ENCODE measurements around the gene LITAF.
A peak's percentile ranks its signal among the peaks of the same experiment; 100 is the strongest.

Gene LITAF

DNA sequence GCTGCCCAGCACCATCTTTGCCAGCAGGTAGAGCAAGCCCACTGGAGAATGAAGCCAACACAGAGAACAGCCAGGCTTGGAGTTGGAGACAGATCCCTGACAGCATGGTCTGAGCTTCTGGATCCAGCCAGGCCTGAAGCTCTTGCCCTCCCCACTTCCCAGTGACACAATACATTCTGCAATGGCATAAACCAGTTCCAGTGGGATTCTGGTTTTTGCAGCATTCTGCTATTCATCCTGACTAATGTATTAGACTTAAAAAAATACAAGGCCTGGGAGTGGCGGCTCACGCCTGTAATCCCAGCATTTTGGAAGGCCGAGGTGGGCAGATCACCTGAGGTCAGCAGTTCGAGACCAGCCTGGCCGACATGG, 40.6 kb upstream of the LITAF start:
- TF ChIP-seq, protein P1, sequence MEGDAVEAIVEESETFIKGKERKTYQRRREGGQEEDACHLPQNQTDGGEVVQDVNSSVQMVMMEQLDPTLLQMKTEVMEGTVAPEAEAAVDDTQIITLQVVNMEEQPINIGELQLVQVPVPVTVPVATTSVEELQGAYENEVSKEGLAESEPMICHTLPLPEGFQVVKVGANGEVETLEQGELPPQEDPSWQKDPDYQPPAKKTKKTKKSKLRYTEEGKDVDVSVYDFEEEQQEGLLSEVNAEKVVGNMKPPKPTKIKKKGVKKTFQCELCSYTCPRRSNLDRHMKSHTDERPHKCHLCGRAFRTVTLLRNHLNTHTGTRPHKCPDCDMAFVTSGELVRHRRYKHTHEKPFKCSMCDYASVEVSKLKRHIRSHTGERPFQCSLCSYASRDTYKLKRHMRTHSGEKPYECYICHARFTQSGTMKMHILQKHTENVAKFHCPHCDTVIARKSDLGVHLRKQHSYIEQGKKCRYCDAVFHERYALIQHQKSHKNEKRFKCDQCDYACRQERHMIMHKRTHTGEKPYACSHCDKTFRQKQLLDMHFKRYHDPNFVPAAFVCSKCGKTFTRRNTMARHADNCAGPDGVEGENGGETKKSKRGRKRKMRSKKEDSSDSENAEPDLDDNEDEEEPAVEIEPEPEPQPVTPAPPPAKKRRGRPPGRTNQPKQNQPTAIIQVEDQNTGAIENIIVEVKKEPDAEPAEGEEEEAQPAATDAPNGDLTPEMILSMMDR (IDR thresholded peaks at IDR 0.05; ENCODE audit: control insufficient read depth, insufficient read depth, low read depth, low read length, missing control alignments), result no peak
- DNase-seq (ENCODE audit: low read depth), result no peak
- H3K4me3 ChIP-seq (ENCODE audit: control insufficient read depth, low read depth, low read length), result no peak overlapping the region

DNA sequence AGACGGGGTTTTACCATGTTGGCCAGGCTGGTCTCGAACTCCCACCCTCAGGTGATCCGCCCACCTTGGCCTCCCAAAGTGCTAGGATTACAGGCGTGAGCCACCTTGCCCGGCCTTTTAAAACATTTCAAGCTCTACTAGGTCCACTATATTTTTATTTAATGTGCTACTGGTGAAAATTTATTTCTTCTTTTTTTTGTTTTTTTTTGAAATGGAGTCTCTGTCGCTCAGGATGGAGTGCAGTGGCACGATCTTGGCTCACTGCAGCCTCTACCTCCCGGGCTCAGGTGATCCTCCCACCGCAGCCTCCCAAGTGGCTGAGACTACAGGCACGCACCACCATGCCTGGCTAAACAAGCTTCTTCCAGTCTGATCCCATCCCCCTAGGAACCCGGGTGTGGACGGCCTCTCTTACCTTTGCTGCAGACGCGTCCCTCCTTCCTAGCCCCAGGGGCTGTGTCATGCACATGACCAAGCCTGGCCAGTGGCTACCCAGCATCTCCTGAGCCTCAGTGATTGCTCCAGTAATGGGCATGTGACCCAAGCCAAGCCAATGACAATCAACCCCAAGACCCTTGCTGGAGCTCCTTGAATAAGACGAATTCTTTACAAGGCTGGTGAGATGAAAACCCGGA, 40.1 kb upstream of the LITAF start:
- DNase-seq (ENCODE audit: low read depth), result no peak
- TF ChIP-seq, protein P1 (IDR thresholded peaks at IDR 0.05; ENCODE audit: control insufficient read depth, insufficient read depth, low read depth, low read length, missing control alignments), result no peak
- H3K4me3 ChIP-seq (ENCODE audit: control insufficient read depth, low read depth, low read length), result no peak overlapping the region

DNA sequence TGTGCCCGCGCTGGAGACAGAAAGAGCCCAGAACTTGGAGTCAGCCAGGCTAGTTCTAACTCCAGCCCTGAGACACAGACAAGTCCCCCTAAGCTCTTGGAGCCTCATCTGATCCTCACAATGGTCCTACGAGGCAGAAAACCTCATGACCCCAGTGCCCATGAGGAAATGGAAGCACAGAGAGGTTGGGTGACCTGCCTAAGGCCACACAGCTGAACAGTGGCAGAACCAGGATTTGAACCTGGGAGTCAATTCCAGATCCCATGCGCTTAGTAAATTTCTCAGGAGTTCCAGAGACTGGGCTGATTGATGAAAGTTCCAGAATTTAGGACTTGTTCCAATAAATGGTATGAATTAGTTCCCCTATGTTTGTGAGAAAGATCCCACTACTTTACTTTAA, 39.0 kb upstream of the LITAF start:
- DNase-seq (ENCODE audit: low read depth), result no peak
- TF ChIP-seq, protein P1 (IDR thresholded peaks at IDR 0.05; ENCODE audit: control insufficient read depth, insufficient read depth, low read depth, low read length, missing control alignments), result no peak
- H3K4me3 ChIP-seq (ENCODE audit: control insufficient read depth, low read depth, low read length), result no peak overlapping the region

DNA sequence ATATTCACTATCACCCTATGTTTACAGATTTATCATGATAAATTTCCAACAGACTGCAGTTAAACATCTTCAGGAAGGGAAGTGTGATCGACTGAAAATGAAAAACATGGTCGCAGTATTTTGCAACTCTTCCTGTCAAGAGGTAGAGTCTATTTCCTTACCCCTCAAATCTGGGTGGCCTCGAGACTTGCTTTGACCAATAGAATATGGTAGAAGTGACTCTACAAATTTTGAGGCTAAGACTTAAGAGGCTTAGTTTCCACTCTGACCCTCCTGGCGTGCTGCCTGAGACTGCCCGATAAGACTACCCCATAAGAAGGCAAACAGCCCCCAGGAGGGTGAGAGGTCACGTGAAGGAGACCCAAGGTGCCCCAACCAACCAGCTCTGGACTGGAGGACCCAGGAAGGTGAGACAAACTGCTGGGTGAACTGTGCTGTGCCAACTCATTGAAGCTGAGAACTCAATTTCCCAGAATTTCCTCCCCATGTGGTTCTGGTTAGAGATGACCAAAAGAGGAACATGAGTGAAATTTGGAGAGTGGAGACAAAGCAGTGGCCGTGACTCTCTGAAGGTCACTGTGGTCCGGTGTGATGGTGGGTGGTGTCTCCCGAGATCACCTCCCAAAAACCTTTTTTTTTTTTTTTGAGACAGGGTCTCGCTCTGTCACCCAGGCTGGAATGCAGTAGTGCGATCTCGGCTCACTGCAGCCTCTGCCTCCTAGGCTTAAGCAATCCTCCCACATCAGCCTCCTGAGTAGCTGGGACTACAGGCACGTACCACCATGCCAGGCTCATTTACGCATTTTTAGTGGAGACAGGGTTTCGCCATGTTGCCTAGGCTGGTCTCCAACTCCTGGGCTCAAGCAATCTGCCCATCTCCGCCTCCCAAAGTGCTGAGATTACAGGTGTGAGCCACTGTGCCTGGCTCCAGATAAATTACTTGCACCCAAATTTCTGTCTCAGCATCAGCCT, 38.2 kb upstream of the LITAF start:
- no peak for DNase-seq (ENCODE audit: low read depth)
- H3K4me3 ChIP-seq (ENCODE audit: control insufficient read depth, low read depth, low read length), result no peak overlapping the region
- TF ChIP-seq, protein P1 (IDR thresholded peaks at IDR 0.05; ENCODE audit: control insufficient read depth, insufficient read depth, low read depth, low read length, missing control alignments), result no peak

DNA sequence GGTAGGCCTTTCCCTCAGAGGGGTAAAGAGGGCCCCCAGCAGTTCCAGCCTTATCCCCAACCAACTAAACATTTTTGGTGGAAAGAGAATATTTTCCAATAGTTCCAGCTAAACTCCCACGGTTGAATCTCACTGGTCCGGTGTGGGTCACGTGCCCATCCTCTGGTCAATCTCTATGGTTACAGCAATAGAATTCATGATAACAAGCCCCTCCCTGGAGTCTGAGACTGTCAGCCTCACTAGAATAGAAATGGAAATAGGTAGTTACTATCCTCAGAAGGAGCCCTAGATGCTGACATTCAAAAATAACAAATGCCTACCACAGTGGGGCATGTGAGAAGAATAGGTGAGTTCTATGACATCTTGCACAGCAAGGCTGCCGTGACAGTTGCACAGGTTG, 37.5 kb upstream of the LITAF start:
- no peak overlapping the region for H3K4me3 ChIP-seq (ENCODE audit: control insufficient read depth, low read depth, low read length)
- TF ChIP-seq, protein P1 (IDR thresholded peaks at IDR 0.05; ENCODE audit: control insufficient read depth, insufficient read depth, low read depth, low read length, missing control alignments), result no peak
- DNase-seq (ENCODE audit: low read depth), result no peak

DNA sequence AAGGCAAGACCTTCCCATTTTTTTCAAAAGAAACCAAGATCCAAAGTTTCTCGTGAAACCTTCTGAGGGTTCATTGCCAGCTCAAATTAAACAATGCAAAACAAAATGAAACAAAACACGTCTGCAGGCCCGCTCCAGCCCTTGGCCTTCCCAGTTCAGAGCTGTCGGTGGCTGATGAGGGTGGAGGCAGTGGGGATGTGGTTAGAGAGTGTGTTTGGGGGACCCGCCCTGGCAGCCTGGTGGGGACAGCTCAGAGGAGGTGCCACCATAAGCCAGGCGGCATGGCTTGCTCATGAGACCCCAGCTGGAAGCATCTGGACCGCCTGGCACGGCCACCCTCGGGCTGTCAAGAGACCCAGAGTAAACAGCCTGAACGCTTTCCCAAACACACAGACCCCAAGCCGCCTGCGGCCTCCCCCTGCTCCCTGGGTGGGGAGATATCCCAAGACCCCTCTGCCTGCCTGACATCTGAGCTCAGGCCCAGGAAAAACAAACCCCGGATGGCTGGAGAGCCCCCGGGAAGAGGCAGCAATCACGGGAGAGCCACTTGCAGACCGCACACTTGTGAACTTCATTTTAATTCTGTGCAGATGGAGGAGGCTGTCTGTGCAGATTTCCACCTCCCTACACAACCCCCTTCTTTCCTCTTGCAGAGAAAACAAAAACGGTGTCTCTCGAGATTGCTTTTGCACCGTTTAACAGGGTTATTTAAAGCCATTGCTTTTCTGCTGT, 35.4 kb upstream of the LITAF start:
- H3K4me3 ChIP-seq (ENCODE audit: control insufficient read depth, low read depth, low read length), result peak overlapping the region; percentile 5
- TF ChIP-seq, protein P1 (IDR thresholded peaks at IDR 0.05; ENCODE audit: control insufficient read depth, insufficient read depth, low read depth, low read length, missing control alignments), result no peak
- no peak for DNase-seq (ENCODE audit: low read depth)

All from AG09309 (cell line).